Panc1 (cell line): Measurements from ENCODE around the gene USP15. TPM values are rescaled to one million over a fixed set of nuclear protein-coding genes. Genes with fewer than 3 reads are reported as not detected.

ENCODE experiments used
- ATAC-seq: fragments of 200-7000 bp; cut with Tn5 transposase; 2 replicates; pipeline ENCODE4 v1.9.1; 2020; ENCODE audit warnings: mild to moderate bottlenecking, moderate library complexity
- BruUV-seq: library from RNA; stranded (reverse); fragments of 400-500 nt; replicated peaks from 2 replicates; lab custom pipeline; 2021; lab: Mats Ljungman, UMichigan
- CTCF ChIA-PET: fragments of 300-600 bp; sonication (Branson Sonifier 250); formaldehyde crosslinking; loops from one replicate; lab custom pipeline; 2022; ENCODE audit warnings: antibody characterized with exemption; lab: Charles Lee
- POLR2A ChIA-PET: fragments of 300-600 bp; sonication (Branson Sonifier 250); formaldehyde crosslinking; loops from one replicate; lab custom pipeline; 2022; ENCODE audit warnings: antibody characterized with exemption; lab: Charles Lee
- DNase-seq: peaks from one replicate; pipeline ENCODE4 v3.0.0-alpha.2; 2010; ENCODE audit warnings: low read depth, low spot score
- H3K27ac ChIP-seq: 2 replicates; pipeline ENCODE4 v1.5.1; 2011; ENCODE audit warnings: mild to moderate bottlenecking, low read length, inconsistent platforms
- H3K27me3 ChIP-seq: fragments of 200-500 bp; sonication (Bioruptor generic); 2 replicates; pipeline ENCODE4 v1.6.0; 2014; ENCODE audit warnings: low read length, inconsistent platforms; ENCODE audit not compliant: control insufficient read depth, insufficient read depth
- H3K36me3 ChIP-seq: fragments of 200-500 bp; sonication (Bioruptor generic); 2 replicates; pipeline ENCODE4 v1.5.1; 2014; ENCODE audit warnings: inconsistent platforms, mild to moderate bottlenecking, low read length, moderate library complexity; ENCODE audit not compliant: control insufficient read depth, insufficient read depth
- H3K4me1 ChIP-seq: 2 replicates; pipeline ENCODE4 v1.5.1; 2011; ENCODE audit warnings: inconsistent platforms, mild to moderate bottlenecking, low read length, moderate library complexity; ENCODE audit not compliant: control insufficient read depth, insufficient read depth
- H3K4me3 ChIP-seq, 2 experiments: 2 replicates each; pipeline ENCODE4 v1.5.1; 2011 to 2012; ENCODE audit warnings: low read depth in 2 of 2, low read length in 2 of 2, mild to moderate bottlenecking in 2 of 2, inconsistent platforms in 1 of 2, moderate library complexity in 1 of 2
- H3K9me3 ChIP-seq: fragments of 200-500 bp; sonication (Bioruptor generic); 2 replicates; pipeline ENCODE4 v1.5.1; 2014; ENCODE audit warnings: low read depth, mild to moderate bottlenecking, inconsistent platforms, low read length, moderate library complexity; ENCODE audit not compliant: control insufficient read depth, insufficient read depth
- POLR2AphosphoS5 ChIP-seq: IDR thresholded peaks from 2 replicates; pipeline ENCODE4 v1.6.1; 2012; ENCODE audit warnings: mild to moderate bottlenecking, low read depth, low read length, moderate library complexity
- SIN3A ChIP-seq: IDR thresholded peaks from 2 replicates; pipeline ENCODE4 v1.6.1; 2012; ENCODE audit warnings: low read depth, mild to moderate bottlenecking, low read length, moderate library complexity, borderline replicate concordance; ENCODE audit not compliant: insufficient read depth
- TCF7L2 ChIP-seq: IDR thresholded peaks from 2 replicates; pipeline ENCODE4 v1.6.1; 2011; ENCODE audit warnings: mild to moderate bottlenecking, low read depth, low read length, inconsistent platforms
- in situ Hi-C: cut with HindIII; loops from 2 replicates; pipeline ENCODE4 v1.10.0; 2016; ENCODE audit warnings: low sequenced_read_pairs, low pct_unique_long_range_greater_than_20kb
- intact Hi-C: fragments of 100-400 bp; cut with micrococcal nuclease; formaldehyde crosslinking; loops from one replicate; pipeline ENCODE4 v1.10.0; 2022; ENCODE audit not compliant: unreplicated experiment
- total RNA-seq: library from RNA; stranded (reverse); gene quantifications from one replicate; pipeline ENCODE4 v1.2.1, GENCODE V29; 2021; ENCODE audit not compliant: unreplicated experiment
- TF ChIP-seq, protein P1 (sequence below), 2 experiments: IDR thresholded peaks; 2 replicates each; pipeline ENCODE4 v1.6.1; 2011 to 2012; ENCODE audit warnings: low read depth in 2 of 2, control low read depth in 1 of 2, low read length in 1 of 2, mild to moderate bottlenecking in 1 of 2, moderate library complexity in 1 of 2; ENCODE audit not compliant: insufficient read depth in 1 of 2
- TF ChIP-seq, protein P2 (sequence below): fragments of 450-650 bp; IDR thresholded peaks from 2 replicates; pipeline ENCODE4 v1.5.1; 2017; ENCODE audit warnings: mild to moderate bottlenecking

USP15 gene
- total RNA-seq, 1 experiment from 2014 or later: 35.4 TPM

DNA sequence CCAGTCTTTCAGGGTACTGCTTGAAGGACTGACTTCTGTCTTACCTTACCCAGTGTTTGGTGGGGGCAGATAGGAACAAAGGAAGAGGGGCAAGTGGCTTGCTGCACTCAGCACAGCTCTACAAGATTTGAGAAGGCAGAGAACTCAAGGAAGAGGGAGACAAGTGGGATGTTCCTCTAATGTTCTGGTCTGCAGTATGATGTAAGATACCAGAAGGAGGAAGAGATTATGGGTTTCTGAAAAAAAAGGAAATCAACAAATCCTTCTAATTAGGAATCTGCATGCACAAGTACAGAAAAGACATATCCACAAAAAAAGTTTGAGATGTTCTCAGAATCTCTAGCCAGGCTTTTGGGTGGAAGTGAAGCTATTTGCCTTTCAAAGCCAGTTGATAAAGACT lies 37.1 kb downstream of the USP15 start:
- in situ Hi-C loops (no loop called here), intact Hi-C loops (no loop called here)
- no peak overlapping the region for H3K27ac ChIP-seq
- H3K4me3 ChIP-seq: no peak overlapping the region
- no peak for DNase-seq
- no peaks in the 10 kb centered on the region for H3K36me3 ChIP-seq
- CTCF ChIA-PET: no interaction called here
- H3K9me3 ChIP-seq: peaks cover under 1% of the 10 kb centered on the region; the same call in 1 of the 2 replicates
- POLR2A ChIA-PET: no interaction called here
- no peaks in the 10 kb centered on the region for H3K27me3 ChIP-seq
- no peak for ATAC-seq
- H3K4me1 ChIP-seq: peaks cover 3% of the 10 kb centered on the region
- BruUV-seq: no TSS peak
- TF ChIP-seq, protein P1, sequence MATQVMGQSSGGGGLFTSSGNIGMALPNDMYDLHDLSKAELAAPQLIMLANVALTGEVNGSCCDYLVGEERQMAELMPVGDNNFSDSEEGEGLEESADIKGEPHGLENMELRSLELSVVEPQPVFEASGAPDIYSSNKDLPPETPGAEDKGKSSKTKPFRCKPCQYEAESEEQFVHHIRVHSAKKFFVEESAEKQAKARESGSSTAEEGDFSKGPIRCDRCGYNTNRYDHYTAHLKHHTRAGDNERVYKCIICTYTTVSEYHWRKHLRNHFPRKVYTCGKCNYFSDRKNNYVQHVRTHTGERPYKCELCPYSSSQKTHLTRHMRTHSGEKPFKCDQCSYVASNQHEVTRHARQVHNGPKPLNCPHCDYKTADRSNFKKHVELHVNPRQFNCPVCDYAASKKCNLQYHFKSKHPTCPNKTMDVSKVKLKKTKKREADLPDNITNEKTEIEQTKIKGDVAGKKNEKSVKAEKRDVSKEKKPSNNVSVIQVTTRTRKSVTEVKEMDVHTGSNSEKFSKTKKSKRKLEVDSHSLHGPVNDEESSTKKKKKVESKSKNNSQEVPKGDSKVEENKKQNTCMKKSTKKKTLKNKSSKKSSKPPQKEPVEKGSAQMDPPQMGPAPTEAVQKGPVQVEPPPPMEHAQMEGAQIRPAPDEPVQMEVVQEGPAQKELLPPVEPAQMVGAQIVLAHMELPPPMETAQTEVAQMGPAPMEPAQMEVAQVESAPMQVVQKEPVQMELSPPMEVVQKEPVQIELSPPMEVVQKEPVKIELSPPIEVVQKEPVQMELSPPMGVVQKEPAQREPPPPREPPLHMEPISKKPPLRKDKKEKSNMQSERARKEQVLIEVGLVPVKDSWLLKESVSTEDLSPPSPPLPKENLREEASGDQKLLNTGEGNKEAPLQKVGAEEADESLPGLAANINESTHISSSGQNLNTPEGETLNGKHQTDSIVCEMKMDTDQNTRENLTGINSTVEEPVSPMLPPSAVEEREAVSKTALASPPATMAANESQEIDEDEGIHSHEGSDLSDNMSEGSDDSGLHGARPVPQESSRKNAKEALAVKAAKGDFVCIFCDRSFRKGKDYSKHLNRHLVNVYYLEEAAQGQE (IDR thresholded peaks at IDR 0.05; ENCODE audit: insufficient read depth in 1 of 2, low read depth in 2 of 2, low read length in 1 of 2): no peak
- TF ChIP-seq SIN3A (no peak), POLR2AphosphoS5 (no peak), TCF7L2 (no peak)
- TF ChIP-seq, protein P2, sequence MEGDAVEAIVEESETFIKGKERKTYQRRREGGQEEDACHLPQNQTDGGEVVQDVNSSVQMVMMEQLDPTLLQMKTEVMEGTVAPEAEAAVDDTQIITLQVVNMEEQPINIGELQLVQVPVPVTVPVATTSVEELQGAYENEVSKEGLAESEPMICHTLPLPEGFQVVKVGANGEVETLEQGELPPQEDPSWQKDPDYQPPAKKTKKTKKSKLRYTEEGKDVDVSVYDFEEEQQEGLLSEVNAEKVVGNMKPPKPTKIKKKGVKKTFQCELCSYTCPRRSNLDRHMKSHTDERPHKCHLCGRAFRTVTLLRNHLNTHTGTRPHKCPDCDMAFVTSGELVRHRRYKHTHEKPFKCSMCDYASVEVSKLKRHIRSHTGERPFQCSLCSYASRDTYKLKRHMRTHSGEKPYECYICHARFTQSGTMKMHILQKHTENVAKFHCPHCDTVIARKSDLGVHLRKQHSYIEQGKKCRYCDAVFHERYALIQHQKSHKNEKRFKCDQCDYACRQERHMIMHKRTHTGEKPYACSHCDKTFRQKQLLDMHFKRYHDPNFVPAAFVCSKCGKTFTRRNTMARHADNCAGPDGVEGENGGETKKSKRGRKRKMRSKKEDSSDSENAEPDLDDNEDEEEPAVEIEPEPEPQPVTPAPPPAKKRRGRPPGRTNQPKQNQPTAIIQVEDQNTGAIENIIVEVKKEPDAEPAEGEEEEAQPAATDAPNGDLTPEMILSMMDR: no peak

DNA sequence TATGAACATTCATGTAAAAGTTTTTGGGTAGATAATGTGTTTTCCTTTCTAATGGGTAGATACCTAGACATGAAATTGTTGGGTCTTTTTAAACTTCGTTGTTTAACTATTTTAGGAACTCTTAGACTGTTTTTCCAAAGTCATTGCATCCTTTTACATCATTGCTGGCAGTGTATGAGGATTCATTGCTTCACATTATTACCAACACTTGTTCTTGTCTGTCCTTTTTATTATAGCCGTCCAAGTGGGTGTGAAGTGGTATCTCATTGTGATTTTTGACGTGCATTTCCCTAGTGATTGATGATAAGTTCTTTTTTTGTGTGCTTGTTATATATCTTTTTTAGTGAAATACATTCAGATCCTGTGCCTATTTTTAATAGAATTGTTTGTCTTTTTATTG lies 39.4 kb downstream of the USP15 start:
- H3K36me3 ChIP-seq: peaks cover 3% of the 10 kb centered on the region; the same call in 1 of the 2 replicates
- H3K27me3 ChIP-seq: no peaks in the 10 kb centered on the region
- no peaks in the 10 kb centered on the region for H3K4me1 ChIP-seq
- peaks cover 18% of the 10 kb centered on the region; the same call in 1 of the 2 replicates for H3K9me3 ChIP-seq
- intact Hi-C loops (no loop called here), in situ Hi-C loops (no loop called here)
- H3K27ac ChIP-seq: no peak overlapping the region
- H3K4me3 ChIP-seq: no peak overlapping the region
- BruUV-seq: no TSS peak
- ATAC-seq (no peak), DNase-seq (no peak)
- ChIA-PET CTCF (no interaction called here), POLR2A (no interaction called here)
- TF ChIP-seq, protein P1 (IDR thresholded peaks at IDR 0.05; ENCODE audit: insufficient read depth in 1 of 2, low read depth in 2 of 2, low read length in 1 of 2): no peak
- TF ChIP-seq POLR2AphosphoS5: no peak
- TF ChIP-seq, protein P2: no peak
- TF ChIP-seq TCF7L2: no peak
- TF ChIP-seq SIN3A: no peak
